Activated naive CD8-positive, alpha-beta T cell treated with anti-CD3 and anti-CD28 coated beads, Interleukin-2, amount 10 ng/mL, durations not matched to agents 7 days and 5 days (primary cell): Measurements from ENCODE around the gene TNFRSF11A. TPM values are rescaled to one million over a fixed set of nuclear protein-coding genes. Genes with fewer than 3 reads are reported as not detected.
A peak's percentile ranks its signal among the peaks of the same experiment; 100 is the strongest.

ENCODE experiments used
- ATAC-seq: fragments of 150-1000 bp; cut with Tn5 transposase; one replicate; pipeline ENCODE4 v1.10.0; 2021; ENCODE audit warnings: low read depth, moderate library complexity
- POLR2A ChIA-PET: fragments of 350-600 bp; sonication (Branson Sonifier 250); formaldehyde crosslinking; loops from one replicate; lab custom pipeline; 2021; ENCODE audit warnings: antibody characterized with exemption; lab: Charles Lee
- DNase-seq: peaks from one replicate; pipeline ENCODE4 v3.0.0; 2021
- H3K27ac Mint-ChIP-seq: one replicate; pipeline ENCODE4 v1.8.0; 2022; ENCODE audit warnings: mild to moderate bottlenecking, mixed read lengths
- H3K27me3 Mint-ChIP-seq: one replicate; pipeline ENCODE4 v1.8.0; 2022; ENCODE audit warnings: mild to moderate bottlenecking, moderate library complexity, mixed read lengths
- H3K36me3 Mint-ChIP-seq: one replicate; pipeline ENCODE4 v1.8.0; 2021; ENCODE audit warnings: mild to moderate bottlenecking, mixed read lengths
- H3K4me1 Mint-ChIP-seq: one replicate; pipeline ENCODE4 v1.8.0; 2021; ENCODE audit warnings: mixed read lengths
- H3K4me3 Mint-ChIP-seq: one replicate; pipeline ENCODE4 v1.8.0; 2022; ENCODE audit warnings: mild to moderate bottlenecking, moderate library complexity, mixed read lengths
- H3K9me3 Mint-ChIP-seq: one replicate; pipeline ENCODE4 v1.8.0; 2021; ENCODE audit warnings: mixed read lengths
- total RNA-seq, 2 experiments: library from RNA; stranded (reverse); gene quantifications; one replicate each; pipeline ENCODE4 v1.2.3, GENCODE V29; 2021

TNFRSF11A gene
- total RNA-seq, 2 experiments from 2014 or later = 7.5 to 8.0 TPM

- Mint-ChIP-seq H3K27ac (peak overlapping the region; percentile 74), H3K4me3 (peak overlapping the region; percentile 58), H3K27me3 (peaks cover 20% of the 10 kb centered on the region), H3K4me1 (peaks cover 48% of the 10 kb centered on the region), H3K9me3 (no peaks in the 10 kb centered on the region), H3K36me3 (peaks cover 5% of the 10 kb centered on the region)
- DNase-seq = peak; percentile 47
- POLR2A ChIA-PET = interaction anchor here (1.1 to 1.2 kb wide), 3 partner anchors 14 to 92 kb away, joined by 3 read pairs; no protein-coding TSS in a partner anchor
- ATAC-seq = peak; percentile 77
Observed at GRCh38 chr18:62329691-62330454, 4.8 kb downstream of the TNFRSF11A start.

DNA sequence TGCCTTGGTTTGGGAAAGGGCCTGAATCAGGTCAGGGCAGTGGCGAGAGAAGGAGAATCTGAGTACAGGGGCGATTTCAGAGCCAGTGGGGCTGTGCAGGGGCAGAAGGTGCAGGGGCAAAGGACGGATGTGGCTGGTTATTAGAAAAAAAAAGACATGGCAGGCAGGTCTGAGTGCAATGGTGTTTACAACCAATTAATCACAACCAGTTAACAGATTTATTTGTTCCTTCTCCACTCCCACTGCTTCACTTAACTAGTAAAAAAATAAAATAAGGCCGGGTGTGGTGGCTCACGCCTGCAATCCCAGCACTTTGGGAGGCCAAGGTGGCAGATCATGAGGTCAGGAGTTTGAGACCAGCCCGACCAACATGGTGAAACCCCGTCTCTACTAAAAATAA lies 5.5 kb downstream of the TNFRSF11A start:
- DNase-seq (no peak), ATAC-seq (no peak)
- peaks cover 5% of the 10 kb centered on the region for H3K36me3 Mint-ChIP-seq
- H3K27ac Mint-ChIP-seq = peak overlapping the region; percentile 74
- peaks cover 48% of the 10 kb centered on the region for H3K4me1 Mint-ChIP-seq
- POLR2A ChIA-PET = interaction anchor here (1.1 kb wide), 1 partner anchor 90 kb away, joined by 3 read pairs; no protein-coding TSS in a partner anchor
- H3K27me3 Mint-ChIP-seq = peaks cover 20% of the 10 kb centered on the region
- H3K9me3 Mint-ChIP-seq = no peaks in the 10 kb centered on the region
- peak overlapping the region; percentile 58 for H3K4me3 Mint-ChIP-seq

- Mint-ChIP-seq H3K27ac (no peak overlapping the region), H3K4me3 (peak overlapping the region; percentile 18), H3K4me1 (peaks cover 41% of the 10 kb centered on the region), H3K36me3 (peaks cover 1% of the 10 kb centered on the region), H3K9me3 (no peaks in the 10 kb centered on the region), H3K27me3 (peaks cover 10% of the 10 kb centered on the region)
- ATAC-seq (no peak), DNase-seq (no peak)
- POLR2A ChIA-PET = no interaction called here
Observed at GRCh38 chr18:62331581-62332356, 6.7 kb downstream of the TNFRSF11A start.

DNA sequence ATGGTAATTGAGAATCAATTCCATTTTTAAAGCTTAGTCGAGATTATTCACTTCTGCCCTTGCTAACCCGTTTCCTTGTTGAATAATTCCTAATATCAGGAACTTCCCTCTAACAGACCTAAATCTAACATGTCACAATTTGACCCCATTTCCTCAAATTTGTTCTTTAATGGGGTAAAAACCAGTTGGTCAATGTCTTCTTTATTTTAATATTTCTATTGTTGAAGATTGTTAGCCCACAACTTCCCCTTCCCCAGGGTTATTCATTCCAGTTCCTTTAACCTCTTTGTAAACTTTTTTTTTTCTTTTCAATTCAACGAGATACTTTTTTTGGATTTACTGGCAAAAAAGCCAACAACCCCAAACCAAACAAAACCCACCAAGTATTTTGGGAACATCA lies 7.3 kb downstream of the TNFRSF11A start:
- H3K36me3 Mint-ChIP-seq = peaks cover 1% of the 10 kb centered on the region
- H3K4me1 Mint-ChIP-seq = peaks cover 36% of the 10 kb centered on the region
- peaks cover 5% of the 10 kb centered on the region for H3K27me3 Mint-ChIP-seq
- POLR2A ChIA-PET = no interaction called here
- ATAC-seq (no peak), DNase-seq (no peak)
- no peaks in the 10 kb centered on the region for H3K9me3 Mint-ChIP-seq
- H3K4me3 Mint-ChIP-seq = no peak overlapping the region
- no peak overlapping the region for H3K27ac Mint-ChIP-seq

DNA sequence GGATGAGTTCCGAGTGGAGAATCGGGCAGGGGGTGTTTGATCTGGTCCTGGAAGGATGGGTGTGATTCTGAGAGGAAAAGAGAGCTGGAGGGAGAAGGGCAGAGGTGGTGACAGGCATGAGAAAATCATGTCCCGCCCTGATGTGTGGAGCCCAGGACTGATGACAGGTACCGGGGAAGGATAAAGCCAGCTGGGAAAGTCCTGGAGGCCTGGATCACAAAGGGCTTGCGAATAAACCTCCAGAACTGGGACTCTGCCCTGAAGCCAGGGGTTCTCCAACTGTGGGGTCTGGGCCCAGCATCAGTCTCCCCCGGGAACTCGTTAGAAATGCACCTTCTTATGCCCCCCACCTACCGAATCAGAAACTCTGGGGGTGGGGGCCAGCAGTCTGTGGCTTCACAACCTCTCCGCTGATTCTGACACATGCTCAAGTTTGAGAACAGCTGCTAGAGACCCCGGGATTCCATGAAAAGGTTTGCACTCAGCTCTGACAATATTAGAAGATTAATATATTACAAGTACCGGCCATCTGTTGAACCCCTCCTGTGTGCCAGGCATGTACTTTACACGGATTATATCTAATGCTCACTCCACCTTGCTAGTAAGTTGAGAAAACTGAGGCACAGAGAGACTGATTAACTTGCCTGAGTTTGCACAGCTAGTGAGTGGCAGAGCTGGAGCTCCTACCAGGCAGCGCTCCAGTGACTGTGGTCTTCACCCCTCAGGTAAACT lies 8.0 kb downstream of the TNFRSF11A start:
- Mint-ChIP-seq H3K4me1 (peaks cover 32% of the 10 kb centered on the region), H3K36me3 (no peaks in the 10 kb centered on the region), H3K27ac (no peak overlapping the region), H3K9me3 (no peaks in the 10 kb centered on the region), H3K4me3 (no peak overlapping the region), H3K27me3 (peaks cover under 1% of the 10 kb centered on the region)
- ATAC-seq (no peak), DNase-seq (no peak)
- POLR2A ChIA-PET = no interaction called here

GRCh38 chr18:62334120-62334519 lies 9.0 kb downstream of the TNFRSF11A start:
- Mint-ChIP-seq H3K9me3 (no peaks in the 10 kb centered on the region), H3K36me3 (no peaks in the 10 kb centered on the region), H3K27me3 (no peaks in the 10 kb centered on the region), H3K4me1 (peaks cover 26% of the 10 kb centered on the region), H3K27ac (no peak overlapping the region), H3K4me3 (no peak overlapping the region)
- ATAC-seq (no peak), DNase-seq (no peak)
- POLR2A ChIA-PET = no interaction called here

DNA sequence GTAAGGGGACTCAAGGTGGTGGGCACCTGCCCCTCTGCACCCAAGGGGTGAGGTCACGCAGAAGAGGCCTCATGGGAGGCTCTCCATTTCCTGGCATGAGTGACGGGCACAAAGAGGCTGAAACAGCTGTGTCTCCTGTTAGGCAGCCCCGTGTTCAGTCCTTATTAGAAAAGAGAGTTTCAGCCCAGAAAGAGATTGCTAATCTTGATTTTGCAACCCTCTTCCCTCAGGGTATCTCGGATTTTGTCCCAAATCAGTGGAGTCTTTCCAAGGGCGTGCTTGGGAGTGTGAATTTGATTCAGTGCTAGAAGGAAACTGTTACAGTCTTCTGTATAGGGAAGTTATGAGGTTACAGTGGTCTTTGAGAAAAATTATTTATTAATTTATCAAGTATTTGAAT lies 10.4 kb downstream of the TNFRSF11A start:
- H3K4me3 Mint-ChIP-seq = no peak overlapping the region
- no peak overlapping the region for H3K27ac Mint-ChIP-seq
- POLR2A ChIA-PET = no interaction called here
- H3K36me3 Mint-ChIP-seq = no peaks in the 10 kb centered on the region
- H3K27me3 Mint-ChIP-seq = peaks cover 5% of the 10 kb centered on the region
- ATAC-seq (no peak), DNase-seq (no peak)
- peaks cover 12% of the 10 kb centered on the region for H3K4me1 Mint-ChIP-seq
- no peaks in the 10 kb centered on the region for H3K9me3 Mint-ChIP-seq

GRCh38 chr18:62336618-62337017 lies 11.5 kb downstream of the TNFRSF11A start:
- DNase-seq (no peak), ATAC-seq (no peak)
- H3K36me3 Mint-ChIP-seq = no peaks in the 10 kb centered on the region
- no peak overlapping the region for H3K4me3 Mint-ChIP-seq
- H3K27ac Mint-ChIP-seq = no peak overlapping the region
- H3K27me3 Mint-ChIP-seq = peaks cover 5% of the 10 kb centered on the region
- H3K9me3 Mint-ChIP-seq = no peaks in the 10 kb centered on the region
- peaks cover 4% of the 10 kb centered on the region for H3K4me1 Mint-ChIP-seq
- POLR2A ChIA-PET = no interaction called here

DNA sequence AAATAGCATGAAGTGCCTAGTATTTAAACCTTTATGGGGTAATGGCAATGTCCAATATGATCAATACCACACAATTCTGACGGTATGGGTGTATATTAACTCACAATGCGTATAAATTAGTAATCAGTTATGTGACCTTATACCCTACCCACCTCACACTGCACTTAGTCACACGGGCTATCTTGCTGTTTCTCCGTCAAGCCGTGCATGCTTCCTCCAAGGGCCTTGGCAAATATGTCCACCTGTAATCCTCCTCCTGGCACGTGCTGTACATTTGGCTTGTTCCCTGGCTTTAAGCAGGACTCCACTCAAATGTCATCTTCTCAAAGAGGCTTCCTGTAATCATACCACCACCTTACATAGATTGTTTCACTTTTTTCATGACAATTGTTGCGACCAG lies 12.2 kb downstream of the TNFRSF11A start:
- Mint-ChIP-seq H3K9me3 (no peaks in the 10 kb centered on the region), H3K4me3 (no peak overlapping the region), H3K4me1 (no peaks in the 10 kb centered on the region), H3K27ac (no peak overlapping the region), H3K36me3 (no peaks in the 10 kb centered on the region), H3K27me3 (peaks cover 5% of the 10 kb centered on the region)
- POLR2A ChIA-PET = no interaction called here
- ATAC-seq = no peak
- no peak for DNase-seq

DNA sequence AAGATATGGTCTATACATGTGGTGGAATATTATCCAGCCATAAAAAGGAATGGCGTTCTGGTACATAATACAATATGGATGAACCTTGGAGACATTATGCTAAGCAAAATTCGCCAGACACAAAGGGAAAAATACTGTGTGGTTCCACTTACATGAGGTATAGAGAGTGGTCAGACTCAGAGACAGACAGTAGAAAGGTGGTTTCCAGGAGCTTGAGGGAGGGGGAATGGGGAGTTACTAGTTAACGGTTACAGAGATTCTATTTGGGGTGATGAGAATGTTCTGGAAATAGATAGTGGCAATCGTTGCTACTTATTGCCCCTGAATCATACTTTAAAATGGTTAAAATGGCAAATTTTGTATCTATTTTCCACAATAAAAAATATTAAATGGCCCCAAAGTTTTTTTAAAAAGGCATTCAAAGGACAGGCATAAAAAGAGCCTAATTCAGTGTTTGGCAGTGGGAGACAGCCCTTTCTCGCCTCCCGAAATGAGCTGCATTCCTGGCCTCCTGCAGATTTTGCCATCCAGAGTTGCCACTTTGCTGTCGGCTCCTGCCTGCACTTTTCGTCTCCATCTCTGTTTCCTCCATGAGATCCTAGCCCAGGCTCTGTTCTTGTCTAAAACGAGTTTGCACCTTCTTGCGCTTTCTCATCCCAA lies 13.5 kb downstream of the TNFRSF11A start:
- no peak overlapping the region for H3K4me3 Mint-ChIP-seq
- H3K9me3 Mint-ChIP-seq = no peaks in the 10 kb centered on the region
- DNase-seq (no peak), ATAC-seq (no peak)
- POLR2A ChIA-PET = no interaction called here
- no peaks in the 10 kb centered on the region for H3K4me1 Mint-ChIP-seq
- no peaks in the 10 kb centered on the region for H3K36me3 Mint-ChIP-seq
- peaks cover 10% of the 10 kb centered on the region for H3K27me3 Mint-ChIP-seq
- H3K27ac Mint-ChIP-seq = no peak overlapping the region

- H3K27ac Mint-ChIP-seq = no peak overlapping the region
- POLR2A ChIA-PET = no interaction called here
- no peak for ATAC-seq
- no peaks in the 10 kb centered on the region for H3K4me1 Mint-ChIP-seq
- no peaks in the 10 kb centered on the region for H3K9me3 Mint-ChIP-seq
- no peak overlapping the region for H3K4me3 Mint-ChIP-seq
- peaks cover 11% of the 10 kb centered on the region for H3K27me3 Mint-ChIP-seq
- DNase-seq = no peak
- H3K36me3 Mint-ChIP-seq = no peaks in the 10 kb centered on the region
Observed at GRCh38 chr18:62339106-62339988, 14.2 kb downstream of the TNFRSF11A start.

DNA sequence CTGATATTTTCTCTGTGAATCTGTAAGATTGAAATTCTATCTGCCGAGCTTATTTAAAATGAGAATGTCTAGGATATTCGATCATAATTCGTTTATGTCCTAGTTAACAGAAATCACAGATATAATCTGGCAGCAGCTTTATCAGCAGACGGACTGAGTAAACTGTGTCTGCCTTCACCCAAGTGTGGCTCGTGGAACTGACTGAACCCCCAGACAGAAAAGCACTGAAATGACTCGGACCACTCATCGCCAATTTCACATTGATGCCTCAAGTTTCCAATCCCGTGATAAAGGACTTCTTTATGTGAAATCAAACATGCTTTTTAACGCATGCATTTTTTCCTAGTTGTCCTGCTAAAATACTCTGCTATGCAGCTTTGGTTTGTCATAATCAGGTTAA lies 15.9 kb downstream of the TNFRSF11A start:
- Mint-ChIP-seq H3K27me3 (peaks cover 14% of the 10 kb centered on the region), H3K4me1 (no peaks in the 10 kb centered on the region), H3K9me3 (no peaks in the 10 kb centered on the region), H3K4me3 (no peak overlapping the region), H3K36me3 (no peaks in the 10 kb centered on the region), H3K27ac (no peak overlapping the region)
- ATAC-seq (no peak), DNase-seq (no peak)
- POLR2A ChIA-PET = interaction anchor here (0.7 kb wide), 1 partner anchor 121 kb away, joined by 3 read pairs; no protein-coding TSS in a partner anchor
